ENCODE data around the gene ANKRD53. TPM values are rescaled to one million over a fixed set of nuclear protein-coding genes. Genes with fewer than 3 reads are reported as not detected.
"Not testable (repeated sequence)": the region's sequence is repeated elsewhere in the genome, so short reads cannot be mapped to it uniquely, and the experiment has no call there.

ANKRD53 gene
- total and polyA plus RNA-seq, 4 donors: 0.88 to 5.0 (median 2.6) TPM

DNA sequence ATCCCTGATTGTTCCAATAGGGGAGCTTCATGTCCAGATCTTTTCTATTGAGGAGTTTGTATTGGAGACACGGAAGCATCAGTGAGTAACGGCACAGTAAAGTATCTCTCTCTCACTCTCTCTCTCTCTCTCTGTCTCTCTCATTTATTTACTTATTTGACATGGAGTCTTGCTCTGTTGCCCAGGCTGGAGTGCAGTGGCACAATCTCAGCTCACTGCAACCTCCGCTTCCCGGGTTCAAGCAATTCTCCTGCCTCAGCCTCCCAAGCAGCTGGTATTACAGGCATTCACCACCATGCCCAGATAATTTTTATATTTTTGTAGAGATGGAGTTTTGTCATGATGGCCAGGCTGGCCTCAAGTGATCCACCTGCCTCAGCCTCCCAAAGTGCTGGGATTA, 20.5 kb downstream of the ANKRD53 start:
- H3K9me3 ChIP-seq (ENCODE audit: control insufficient read depth, low read length); ATAC-seq (ENCODE audit: low FRiP score); H3K27ac ChIP-seq (ENCODE audit: low read depth in 1 of 2, low read length in 2 of 2); H3K27me3 ChIP-seq (ENCODE audit: control insufficient read depth in 1 of 2, insufficient read depth in 2 of 2, low read length in 1 of 2); DNase-seq; H3K4me3 ChIP-seq (ENCODE audit: low read length in 2 of 2); H3K4me1 ChIP-seq (ENCODE audit: control insufficient read depth in 1 of 2, insufficient read depth in 2 of 2, low read length in 2 of 2); H3K36me3 ChIP-seq (ENCODE audit: control insufficient read depth in 1 of 2, insufficient read depth in 2 of 2, low read length in 1 of 2): not testable (repeated sequence)
- intact Hi-C loops (cut with DNase I): loop anchor here (5.0 to 10.0 kb wide), 2 partner anchors 68 to 126 kb away; partner anchors contain the start of gene NAGK (in 1 of the 2)
- 87 to 90% methylated on average over 4 of the region's 4 CpGs for WGBS, 2 donors

DNA sequence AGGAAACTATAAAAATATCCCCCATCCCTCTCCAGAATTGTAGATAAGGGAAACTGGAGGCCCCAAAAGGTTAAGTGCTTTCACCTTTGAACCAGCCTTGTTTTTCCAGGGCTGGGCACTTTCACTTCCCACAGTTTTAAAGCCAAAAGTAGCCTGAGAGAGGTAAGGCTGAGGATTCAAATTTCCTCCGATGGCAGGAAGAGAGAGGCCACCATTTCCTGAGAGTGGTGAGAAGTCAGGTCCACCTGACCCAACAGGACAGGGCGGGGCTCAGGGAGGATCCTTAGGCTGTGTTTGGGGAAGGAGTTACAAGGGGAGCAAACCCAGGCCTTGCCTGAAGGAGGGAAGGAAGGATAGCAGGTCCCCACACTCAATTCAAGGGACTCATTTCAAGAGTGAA, 20.9 kb downstream of the ANKRD53 start:
- Histone ChIP-seq H3K36me3 (ENCODE audit: control insufficient read depth in 1 of 2, insufficient read depth in 2 of 2, low read length in 1 of 2) (no peaks in the 10 kb centered on the region), H3K27me3 (ENCODE audit: control insufficient read depth in 1 of 2, insufficient read depth in 2 of 2, low read length in 1 of 2) (no peaks in the 10 kb centered on the region), H3K4me3 (ENCODE audit: low read length in 2 of 2) (no peak overlapping the region), H3K9me3 (ENCODE audit: control insufficient read depth, low read length) (no peaks in the 10 kb centered on the region), H3K27ac (ENCODE audit: low read depth in 1 of 2, low read length in 2 of 2) (no peak overlapping the region), H3K4me1 (ENCODE audit: control insufficient read depth in 1 of 2, insufficient read depth in 2 of 2, low read length in 2 of 2) (no peaks in the 10 kb centered on the region)
- no peak for ATAC-seq (ENCODE audit: low FRiP score)
- peak in 1 of 2 donors; percentile 20 for DNase-seq
- intact Hi-C loops (cut with DNase I): loop anchor here (5.0 to 10.0 kb wide), 2 partner anchors 68 to 125 kb away; partner anchors contain the start of gene NAGK (in 1 of the 2)
- 57 to 58% methylated on average over 2 of the region's 2 CpGs for WGBS, 2 donors

DNA sequence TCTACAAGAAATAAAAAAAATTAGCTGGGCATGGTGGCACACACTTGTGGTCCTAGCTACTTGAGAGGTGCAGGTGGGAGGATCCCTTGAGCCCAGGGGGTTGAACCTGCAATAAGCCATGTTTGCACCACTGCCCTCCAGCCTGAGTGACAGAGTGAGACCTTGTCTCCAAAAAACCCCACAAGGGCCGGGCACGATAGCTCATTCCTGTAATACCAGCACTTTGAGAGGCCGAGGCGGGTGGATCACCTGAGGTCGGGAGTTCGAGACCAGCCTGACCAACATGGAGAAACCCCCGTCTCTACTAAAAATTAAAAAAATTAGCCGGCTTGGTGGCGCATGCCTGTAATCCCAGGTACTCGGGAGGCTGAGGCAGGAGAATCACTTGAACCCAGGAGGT, 21.5 kb downstream of the ANKRD53 start:
- H3K27me3 ChIP-seq (ENCODE audit: control insufficient read depth in 1 of 2, insufficient read depth in 2 of 2, low read length in 1 of 2); H3K9me3 ChIP-seq (ENCODE audit: control insufficient read depth, low read length); H3K4me3 ChIP-seq (ENCODE audit: low read length in 2 of 2); H3K36me3 ChIP-seq (ENCODE audit: control insufficient read depth in 1 of 2, insufficient read depth in 2 of 2, low read length in 1 of 2); H3K27ac ChIP-seq (ENCODE audit: low read depth in 1 of 2, low read length in 2 of 2); H3K4me1 ChIP-seq (ENCODE audit: control insufficient read depth in 1 of 2, insufficient read depth in 2 of 2, low read length in 2 of 2); ATAC-seq (ENCODE audit: low FRiP score): not testable (repeated sequence)
- DNase-seq: peak in 1 of 2 donors; percentile 22
- 93 to 95% methylated on average over 10 of the region's 10 CpGs for WGBS, 2 donors
- intact Hi-C loops (cut with DNase I): loop anchor here (2.0 to 10.0 kb wide), 4 partner anchors 35 to 125 kb away; partner anchors contain the start of gene NAGK (in 1 of the 2)

DNA sequence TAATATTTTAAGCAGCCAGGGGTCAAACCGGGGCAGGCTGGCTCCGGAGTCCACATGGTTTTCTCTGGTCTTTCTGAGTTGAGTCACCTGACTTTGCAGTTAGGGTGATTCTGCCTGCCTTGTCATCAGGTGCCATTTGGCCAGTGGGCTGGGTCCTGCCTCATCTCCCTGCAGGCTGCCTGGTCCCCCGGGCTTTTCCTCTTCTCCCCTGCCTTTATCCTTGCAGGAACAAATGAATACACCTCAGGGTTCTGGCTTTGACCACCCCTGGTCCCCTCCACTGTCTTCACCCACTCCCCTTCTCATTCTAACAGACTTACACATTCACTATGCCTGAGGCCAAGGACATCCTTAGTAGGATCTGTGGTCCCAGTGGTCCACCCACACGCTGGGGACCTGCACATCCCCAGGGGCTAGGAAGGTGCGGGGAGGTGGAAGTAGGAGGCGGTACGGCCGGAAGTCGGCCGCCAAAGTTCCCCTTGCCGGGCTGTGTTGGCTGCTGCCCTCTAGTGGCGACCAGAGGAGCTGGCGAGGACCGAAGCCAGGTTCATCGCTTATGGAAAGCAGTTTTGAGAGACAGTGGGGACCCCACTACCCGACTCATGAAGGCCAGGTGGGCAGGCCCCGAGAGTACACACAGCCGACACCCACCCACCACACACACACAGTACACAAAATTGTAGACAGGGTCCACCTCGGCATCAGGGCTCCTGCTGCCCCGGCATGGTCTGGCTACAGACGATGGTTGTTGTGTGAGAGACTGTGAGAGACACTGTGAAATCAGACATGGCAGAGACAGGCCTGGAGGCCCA, 22.6 kb downstream of the ANKRD53 start:
- 25 to 26% methylated on average over 21 of the region's 21 CpGs for WGBS, 2 donors

GRCh38 chr2:71001592-71001927, 23.1 kb downstream of the ANKRD53 start:
- 81 to 84% methylated on average over 5 of the region's 5 CpGs for WGBS, 2 donors
- intact Hi-C loops (cut with DNase I): loop anchor here (2.0 to 5.0 kb wide), 2 partner anchors 37 to 39 kb away; no protein-coding TSS in a partner anchor
- H3K9me3 ChIP-seq (ENCODE audit: control insufficient read depth, low read length): no peaks in the 10 kb centered on the region
- ATAC-seq (ENCODE audit: low FRiP score) (no peak), DNase-seq (no peak)
- no peaks in the 10 kb centered on the region for H3K4me1 ChIP-seq (ENCODE audit: control insufficient read depth in 1 of 2, insufficient read depth in 2 of 2, low read length in 2 of 2)
- H3K4me3 ChIP-seq (ENCODE audit: low read length in 2 of 2): no peak overlapping the region
- H3K27ac ChIP-seq (ENCODE audit: low read depth in 1 of 2, low read length in 2 of 2): no peak overlapping the region
- no peaks in the 10 kb centered on the region for H3K36me3 ChIP-seq (ENCODE audit: control insufficient read depth in 1 of 2, insufficient read depth in 2 of 2, low read length in 1 of 2)
- no peaks in the 10 kb centered on the region for H3K27me3 ChIP-seq (ENCODE audit: control insufficient read depth in 1 of 2, insufficient read depth in 2 of 2, low read length in 1 of 2)

More for the DNA sequence above, 22.6 kb downstream of the ANKRD53 start:
- H3K27ac ChIP-seq (ENCODE audit: low read depth in 1 of 2, low read length in 2 of 2): no peak overlapping the region
- H3K4me1 ChIP-seq (ENCODE audit: control insufficient read depth in 1 of 2, insufficient read depth in 2 of 2, low read length in 2 of 2): no peaks in the 10 kb centered on the region
- H3K9me3 ChIP-seq (ENCODE audit: control insufficient read depth, low read length): no peaks in the 10 kb centered on the region
- H3K27me3 ChIP-seq (ENCODE audit: control insufficient read depth in 1 of 2, insufficient read depth in 2 of 2, low read length in 1 of 2): no peaks in the 10 kb centered on the region
- H3K4me3 ChIP-seq (ENCODE audit: low read length in 2 of 2): no peak overlapping the region
- no peaks in the 10 kb centered on the region for H3K36me3 ChIP-seq (ENCODE audit: control insufficient read depth in 1 of 2, insufficient read depth in 2 of 2, low read length in 1 of 2)
- DNase-seq (peak; percentile 82 to 91), ATAC-seq (ENCODE audit: low FRiP score) (peak; percentile 88)
- intact Hi-C loops (cut with DNase I): loop anchor here (2.0 to 5.0 kb wide), 2 partner anchors 36 to 39 kb away; no protein-coding TSS in a partner anchor

- H3K9me3 ChIP-seq (ENCODE audit: control insufficient read depth, low read length): no peaks in the 10 kb centered on the region
- DNase-seq (no peak), ATAC-seq (ENCODE audit: low FRiP score) (no peak)
- H3K27ac ChIP-seq (ENCODE audit: low read depth in 1 of 2, low read length in 2 of 2): no peak overlapping the region
- no peaks in the 10 kb centered on the region for H3K27me3 ChIP-seq (ENCODE audit: control insufficient read depth in 1 of 2, insufficient read depth in 2 of 2, low read length in 1 of 2)
- intact Hi-C loops (cut with DNase I): loop anchor here (2.0 to 5.0 kb wide), 2 partner anchors 37 to 40 kb away; no protein-coding TSS in a partner anchor
- no peak overlapping the region for H3K4me3 ChIP-seq (ENCODE audit: low read length in 2 of 2)
- WGBS, 2 donors: 45% methylated on average over 9 to 11 of the region's 11 CpGs
- H3K4me1 ChIP-seq (ENCODE audit: control insufficient read depth in 1 of 2, insufficient read depth in 2 of 2, low read length in 2 of 2): no peaks in the 10 kb centered on the region
- no peaks in the 10 kb centered on the region for H3K36me3 ChIP-seq (ENCODE audit: control insufficient read depth in 1 of 2, insufficient read depth in 2 of 2, low read length in 1 of 2)
Observed at GRCh38 chr2:71001981-71002570, 23.6 kb downstream of the ANKRD53 start.

GRCh38 chr2:71003396-71003795, 25.0 kb downstream of the ANKRD53 start:
- intact Hi-C loops (cut with DNase I): loop anchor here in 1 of 2 donors (5.0 kb wide), 1 partner anchor 41 kb away; no protein-coding TSS in a partner anchor

GRCh38 chr2:71003966-71004755, 25.7 kb downstream of the ANKRD53 start:
- intact Hi-C loops (cut with DNase I): loop anchor here in 1 of 2 donors (5.0 kb wide), 1 partner anchor 42 kb away; no protein-coding TSS in a partner anchor
- 80 to 81% methylated on average over 11 of the region's 11 CpGs for WGBS, 2 donors

More at GRCh38 chr2:71003396-71003795, 25.0 kb downstream of the ANKRD53 start:
- Histone ChIP-seq H3K9me3 (ENCODE audit: control insufficient read depth, low read length) (no peaks in the 10 kb centered on the region), H3K27me3 (ENCODE audit: control insufficient read depth in 1 of 2, insufficient read depth in 2 of 2, low read length in 1 of 2) (no peaks in the 10 kb centered on the region), H3K4me1 (ENCODE audit: control insufficient read depth in 1 of 2, insufficient read depth in 2 of 2, low read length in 2 of 2) (no peaks in the 10 kb centered on the region), H3K4me3 (ENCODE audit: low read length in 2 of 2) (no peak overlapping the region), H3K36me3 (ENCODE audit: control insufficient read depth in 1 of 2, insufficient read depth in 2 of 2, low read length in 1 of 2) (no peaks in the 10 kb centered on the region), H3K27ac (ENCODE audit: low read depth in 1 of 2, low read length in 2 of 2) (no peak overlapping the region)
- ATAC-seq (ENCODE audit: low FRiP score) (no peak), DNase-seq (no peak)
- 68 to 79% methylated on average over 6 of the region's 6 CpGs for WGBS, 2 donors

More at GRCh38 chr2:71003966-71004755, 25.7 kb downstream of the ANKRD53 start:
- ATAC-seq (ENCODE audit: low FRiP score): no peak
- Histone ChIP-seq H3K9me3 (ENCODE audit: control insufficient read depth, low read length) (no peaks in the 10 kb centered on the region), H3K4me1 (ENCODE audit: control insufficient read depth in 1 of 2, insufficient read depth in 2 of 2, low read length in 2 of 2) (no peaks in the 10 kb centered on the region), H3K27ac (ENCODE audit: low read depth in 1 of 2, low read length in 2 of 2) (no peak overlapping the region), H3K36me3 (ENCODE audit: control insufficient read depth in 1 of 2, insufficient read depth in 2 of 2, low read length in 1 of 2) (no peaks in the 10 kb centered on the region), H3K4me3 (ENCODE audit: low read length in 2 of 2) (no peak overlapping the region), H3K27me3 (ENCODE audit: control insufficient read depth in 1 of 2, insufficient read depth in 2 of 2, low read length in 1 of 2) (no peaks in the 10 kb centered on the region)
- DNase-seq: no peak

Data from aorta (tissue), 5 donors.